HG02798 (cell line): ENCODE data around the gene ATP10D.

Experiments
- ATAC-seq: cut with Tn5 transposase; IDR thresholded peaks from one replicate; pipeline ENCODE4 v1.9.1; 2021; ENCODE audit warnings: mild to moderate bottlenecking; ENCODE audit not compliant: unreplicated experiment, poor library complexity

The ATP10D gene

DNA sequence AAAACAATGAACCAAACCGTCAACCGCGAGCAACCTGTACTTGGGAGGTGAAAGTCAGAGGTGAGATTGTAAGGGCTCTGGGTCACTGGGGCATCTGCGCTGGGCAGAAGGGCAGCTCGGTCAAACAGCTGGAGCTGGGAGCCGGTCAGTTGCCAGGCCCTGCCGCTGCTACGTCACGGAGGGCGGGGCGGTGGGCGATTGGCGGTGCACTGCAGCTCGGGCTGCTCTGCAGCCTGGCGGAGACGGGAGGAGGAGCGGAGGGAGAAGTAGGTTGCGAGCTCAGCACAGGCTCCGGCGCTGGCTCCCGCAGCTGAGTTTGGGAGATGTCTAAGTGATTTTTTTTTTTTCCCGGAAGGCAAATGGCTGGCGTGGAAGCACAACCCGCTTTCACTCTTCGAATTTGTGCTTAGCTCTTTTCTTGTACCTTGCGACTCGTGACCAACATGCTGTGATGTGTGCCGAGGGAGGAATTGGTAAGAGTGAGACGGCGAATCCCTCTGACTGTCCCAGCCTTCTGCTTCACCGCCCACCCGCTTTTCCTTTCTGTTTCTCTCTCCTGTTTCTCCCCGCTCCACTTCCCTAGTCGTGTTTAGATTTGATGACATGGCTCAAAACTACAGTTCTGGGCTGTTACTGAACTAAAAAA, at the start of gene ATP10D:
ATP10D (plus strand) TSS at position 229 of the 646 bp plus-strand sequence. CDS start 27,266 bp downstream, outside the sequence.
- peak; percentile 97 for ATAC-seq

- ATAC-seq = no peak
These were observed 42.1 kb upstream of the ATP10D start for GRCh38 chr4:47442980-47443379.

GRCh38 chr4:47444031-47444430, 41.0 kb upstream of the ATP10D start:
- ATAC-seq = no peak

DNA sequence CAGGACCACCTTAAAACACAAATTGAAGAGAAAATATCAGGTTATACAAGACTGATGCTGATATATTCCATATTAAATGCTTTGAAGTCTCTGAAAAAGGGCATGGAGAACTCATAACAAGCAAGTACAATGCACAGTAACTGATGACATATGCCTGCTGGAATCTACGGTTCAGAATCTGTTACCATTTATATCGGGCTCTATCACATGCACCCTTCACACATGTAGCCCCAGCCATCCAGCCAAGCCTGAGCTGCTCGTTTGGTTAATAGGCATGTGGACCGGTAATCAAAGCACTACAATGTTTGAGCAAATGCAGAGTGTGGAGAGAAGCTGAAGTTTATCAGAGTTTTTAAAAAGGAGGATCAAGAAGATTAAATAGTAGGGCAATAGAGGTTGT, 33.4 kb upstream of the ATP10D start:
- ATAC-seq = no peak

DNA sequence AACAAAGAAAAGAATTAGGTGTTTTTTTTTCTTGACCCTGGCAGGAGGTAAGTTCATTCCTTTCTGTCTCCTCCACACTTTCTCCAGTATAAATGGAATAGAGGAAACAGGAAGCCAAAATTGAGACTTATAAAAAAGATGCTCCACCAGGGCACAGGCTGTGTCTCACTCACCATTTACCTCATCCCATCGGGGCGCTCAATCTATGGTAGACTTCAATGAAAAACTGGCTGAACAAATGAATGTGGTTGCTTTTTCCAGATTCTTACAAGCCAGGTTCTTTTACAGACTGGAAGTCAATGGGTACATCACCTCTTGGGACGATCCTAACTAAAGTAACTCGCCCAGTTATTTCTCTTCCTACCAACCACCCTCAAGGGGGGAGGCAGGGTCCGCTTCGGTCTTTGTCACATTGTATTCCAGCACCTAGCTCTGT, 22.3 kb upstream of the ATP10D start:
- ATAC-seq = peak; percentile 2

- peak; percentile 94 for ATAC-seq
These were observed 21.7 kb upstream of the ATP10D start, which contains the start of gene COMMD8 for GRCh38 chr4:47463235-47463956. Gene COMMD8 (minus strand): TSS chr4:47463702. CDS start chr4:47463651, 51 bp downstream.

- no peak for ATAC-seq
These were observed 20.1 kb upstream of the ATP10D start for GRCh38 chr4:47465004-47465403.

GRCh38 chr4:47466056-47466785, 18.9 kb upstream of the ATP10D start:
- no peak for ATAC-seq

DNA sequence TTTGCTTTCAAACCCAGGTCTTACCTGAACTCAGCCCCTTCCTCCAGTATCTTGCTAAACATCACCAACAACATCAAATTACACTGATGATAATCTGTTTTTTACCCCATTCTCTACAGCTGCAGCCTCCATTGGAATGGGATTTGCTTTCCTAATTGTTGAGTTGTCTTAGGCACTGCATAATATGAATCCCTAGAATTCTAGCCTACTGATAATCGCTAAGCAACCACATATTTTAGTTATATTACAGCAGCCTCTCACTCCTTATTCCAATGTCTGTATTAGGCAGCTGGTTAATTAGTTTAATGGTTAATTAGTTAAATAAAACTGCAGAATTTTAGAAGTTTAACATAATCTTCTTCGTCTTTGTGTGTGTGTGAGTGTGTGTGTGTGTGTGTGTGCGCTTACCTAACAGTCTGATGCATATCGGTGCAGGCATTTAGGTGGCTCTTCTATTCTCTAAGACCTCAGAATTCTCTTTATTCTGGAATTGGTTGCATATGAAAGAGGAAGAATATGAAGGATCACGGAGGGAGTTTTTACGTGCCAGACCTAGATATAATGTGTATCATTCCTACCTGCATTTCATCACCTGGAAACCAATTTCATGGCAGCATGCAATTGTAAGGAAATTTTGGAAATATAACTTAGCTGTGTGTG, 16.2 kb upstream of the ATP10D start:
- no peak for ATAC-seq

DNA sequence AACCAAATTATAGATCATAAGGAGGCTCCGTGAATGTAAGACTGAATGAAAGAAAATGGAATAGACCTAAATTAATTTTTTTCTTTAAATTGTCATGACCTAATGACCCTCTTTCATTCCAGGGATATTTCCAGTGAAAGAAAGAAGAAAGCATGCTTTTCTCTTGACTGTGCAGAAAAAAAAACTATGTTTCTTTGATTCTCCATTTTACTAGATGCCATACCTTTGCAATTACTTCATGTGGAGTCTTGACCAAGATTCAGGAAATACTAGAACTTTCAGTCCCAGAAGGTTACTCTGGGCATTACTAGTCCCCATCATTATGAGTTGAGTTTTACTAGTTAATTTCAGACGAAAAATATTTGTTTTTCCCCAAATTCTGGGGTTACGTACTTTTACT, 15.1 kb upstream of the ATP10D start:
- no peak for ATAC-seq

- no peak for ATAC-seq
These were observed 14.0 kb upstream of the ATP10D start for GRCh38 chr4:47471064-47471463.

DNA sequence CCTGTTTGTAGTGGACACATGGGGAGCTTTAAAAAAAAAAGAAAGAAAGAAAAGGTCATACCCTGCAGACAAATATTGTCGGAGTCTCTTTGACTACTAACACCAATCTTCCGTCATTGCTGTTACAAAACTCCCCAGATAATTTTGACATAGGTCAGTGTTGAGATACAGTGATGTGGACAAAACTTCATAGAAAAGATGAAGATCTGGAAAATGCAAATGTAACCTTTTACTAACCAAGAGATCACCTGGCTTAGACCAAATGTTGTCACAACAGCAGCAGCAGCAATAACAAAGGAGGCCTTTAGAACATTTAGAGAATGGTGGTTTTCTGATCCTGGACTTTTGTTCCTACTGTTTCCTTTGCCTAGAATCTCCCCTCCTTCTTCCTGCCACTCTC, 13.5 kb upstream of the ATP10D start:
- no peak for ATAC-seq

DNA sequence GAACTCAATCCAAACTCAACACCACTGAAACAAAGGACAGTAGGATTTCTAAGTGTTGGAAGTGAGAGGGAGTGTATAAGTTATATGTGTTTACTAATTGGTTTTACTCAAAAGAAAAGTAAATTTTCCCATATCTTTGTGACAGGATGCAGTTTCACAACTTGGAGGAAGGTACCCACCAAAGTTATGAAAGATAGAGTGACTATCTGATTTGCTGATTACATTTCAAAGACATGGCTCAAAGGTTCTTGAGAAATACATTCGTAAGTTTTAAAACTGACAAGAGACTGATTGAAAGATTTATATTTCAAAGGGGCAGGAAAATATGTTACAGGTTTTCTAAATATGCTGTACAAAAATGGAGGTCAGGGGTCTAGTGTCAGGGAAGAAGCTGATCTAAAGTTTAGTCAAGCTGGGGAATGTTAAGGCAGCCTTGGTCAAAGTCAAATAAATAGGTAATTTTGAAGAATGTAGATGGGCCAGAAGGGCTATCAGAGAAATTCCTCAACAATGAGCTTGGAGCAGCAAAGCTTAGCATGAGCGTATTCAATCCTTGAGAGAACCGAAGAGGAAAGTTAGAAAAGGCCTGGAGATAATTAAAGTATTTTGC, 11.8 kb upstream of the ATP10D start:
- no peak for ATAC-seq

- ATAC-seq = no peak
These were observed 10.3 kb upstream of the ATP10D start for GRCh38 chr4:47474799-47475198.

DNA sequence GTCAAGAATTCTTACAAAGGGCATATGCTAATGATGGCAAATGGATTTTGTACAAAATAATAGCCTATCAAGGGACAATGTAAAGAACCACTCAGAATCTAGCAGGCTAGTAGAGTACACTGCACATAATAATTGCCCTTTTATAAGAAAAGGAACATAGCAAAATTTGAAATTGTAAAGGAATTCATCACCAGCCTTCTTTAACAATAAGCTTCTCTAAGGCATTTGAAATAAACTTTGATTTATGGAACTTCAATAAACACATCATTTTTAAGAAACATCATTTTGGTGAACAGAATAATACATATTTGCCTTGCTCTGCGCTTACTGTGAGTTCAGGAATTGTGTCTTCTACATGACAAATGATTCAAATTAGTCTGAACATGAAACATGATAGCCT, 9.7 kb upstream of the ATP10D start:
- no peak for ATAC-seq

DNA sequence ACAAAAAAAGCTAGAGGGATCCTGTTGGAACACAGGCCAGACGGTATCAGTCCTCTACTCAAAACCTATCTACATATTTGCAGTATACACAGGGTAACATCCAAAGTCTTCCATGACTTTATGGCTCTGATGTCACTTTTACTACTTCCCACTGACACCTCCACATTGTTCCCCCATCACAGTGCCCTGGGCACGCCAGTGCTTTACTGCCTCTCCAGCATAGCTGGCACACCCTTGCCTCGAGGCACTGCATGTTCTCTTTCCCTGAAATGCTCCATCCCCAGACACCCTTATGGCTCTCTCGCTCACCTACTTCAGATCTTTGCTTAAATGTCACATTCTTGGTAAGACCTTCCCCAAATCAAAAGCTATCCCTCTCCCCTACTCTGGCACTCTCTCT, 6.3 kb upstream of the ATP10D start:
- ATAC-seq = no peak

- no peak for ATAC-seq
These were observed 2.7 kb upstream of the ATP10D start for GRCh38 chr4:47482326-47482725.

- ATAC-seq = peak; percentile 1
These were observed 1.3 kb upstream of the ATP10D start for GRCh38 chr4:47483745-47484144.

DNA sequence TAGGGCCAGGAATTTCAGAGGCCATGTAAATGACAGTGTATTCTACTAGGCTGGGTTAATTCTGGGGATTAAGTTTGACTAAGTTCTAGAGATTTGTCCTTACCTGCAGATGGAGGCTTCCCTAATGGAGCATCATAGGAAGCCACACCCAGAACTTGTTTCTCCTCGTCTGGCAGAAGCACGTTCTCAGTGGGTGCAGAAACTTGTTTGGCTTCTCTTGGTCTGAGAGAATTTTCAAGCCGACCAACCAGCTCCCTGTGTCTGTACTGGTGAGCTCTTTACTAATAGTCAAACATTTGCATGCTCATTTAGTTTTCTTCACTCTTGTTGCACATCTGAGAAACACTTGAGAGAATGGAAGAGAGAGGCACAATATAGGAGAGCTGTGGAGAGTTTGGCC, 907 bp upstream of the ATP10D start:
- ATAC-seq = peak; percentile 41

- ATAC-seq = no peak
These were observed 693 bp downstream of the ATP10D start for GRCh38 chr4:47485768-47486167.
